ENCODE measurements around the gene DCAF15.

Gene DCAF15

GRCh38 chr19:13978351-13979243, 26.3 kb downstream of the DCAF15 start:
- no peak for DNase-seq

- DNase-seq, result no peak
These were observed 26.9 kb downstream of the DCAF15 start for GRCh38 chr19:13979244-13979615.

GRCh38 chr19:13979686-13980085, 27.4 kb downstream of the DCAF15 start:
- no peak for DNase-seq

- no peak for DNase-seq
These were observed 28.0 kb downstream of the DCAF15 start for GRCh38 chr19:13980340-13980739.

- no peak for DNase-seq
These were observed 28.7 kb downstream of the DCAF15 start for GRCh38 chr19:13981021-13981420.

- no peak for DNase-seq
These were observed 29.2 kb downstream of the DCAF15 start for GRCh38 chr19:13981467-13981866.

GRCh38 chr19:13981988-13982501, 29.7 kb downstream of the DCAF15 start:
- no peak for DNase-seq

- DNase-seq, result no peak
These were observed 30.5 kb downstream of the DCAF15 start for GRCh38 chr19:13982773-13983172.

GRCh38 chr19:13983213-13983889, 31.0 kb downstream of the DCAF15 start:
- DNase-seq, result no peak

- DNase-seq, result no peak
These were observed 31.9 kb downstream of the DCAF15 start for GRCh38 chr19:13984186-13984585.

- DNase-seq, result no peak
These were observed 32.8 kb downstream of the DCAF15 start for GRCh38 chr19:13984875-13985741.

GRCh38 chr19:13985771-13986347, 33.5 kb downstream of the DCAF15 start:
- DNase-seq, result no peak

GRCh38 chr19:13986348-13986904, 34.1 kb downstream of the DCAF15 start:
- no peak for DNase-seq

GRCh38 chr19:13987101-13987890, 35.0 kb downstream of the DCAF15 start:
- DNase-seq, result no peak

GRCh38 chr19:13989487-13989886, 37.2 kb downstream of the DCAF15 start:
- no peak for DNase-seq

- DNase-seq, result no peak
These were observed 37.8 kb downstream of the DCAF15 start for GRCh38 chr19:13990085-13990484.

- no peak for DNase-seq
These were observed 39.7 kb downstream of the DCAF15 start for GRCh38 chr19:13992025-13992424.

- no peak for DNase-seq
These were observed 41.4 kb downstream of the DCAF15 start for GRCh38 chr19:13993590-13994300.

- DNase-seq, result peak; percentile 68
These were observed 42.9 kb downstream of the DCAF15 start for GRCh38 chr19:13995017-13995728.

Data from NCI-H1694 treated with DMSO at 0.1 percent for 48 hours (cell line).